Measurements from ENCODE around the gene ADAM30.

GRCh38 chr1:119918301-119918700 is 22.0 kb upstream of the ADAM30 start:
- TF ChIP-seq CTCF (IDR thresholded peaks at IDR 0.05; ENCODE audit: poor library complexity): no peak
- no peak for TF ChIP-seq EZH2 (IDR thresholded peaks at IDR 0.05; ENCODE audit: borderline replicate concordance)
- no peak for TF ChIP-seq EZH2phosphoT487 (IDR thresholded peaks at IDR 0.05; ENCODE audit: low read depth, severe bottlenecking, unreplicated experiment)

Measured in hepatocyte (in vitro differentiated cells).